Measurements from ENCODE around the gene HOXC12.

HOXC12 gene, protein sequence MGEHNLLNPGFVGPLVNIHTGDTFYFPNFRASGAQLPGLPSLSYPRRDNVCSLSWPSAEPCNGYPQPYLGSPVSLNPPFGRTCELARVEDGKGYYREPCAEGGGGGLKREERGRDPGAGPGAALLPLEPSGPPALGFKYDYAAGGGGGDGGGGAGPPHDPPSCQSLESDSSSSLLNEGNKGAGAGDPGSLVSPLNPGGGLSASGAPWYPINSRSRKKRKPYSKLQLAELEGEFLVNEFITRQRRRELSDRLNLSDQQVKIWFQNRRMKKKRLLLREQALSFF

DNA sequence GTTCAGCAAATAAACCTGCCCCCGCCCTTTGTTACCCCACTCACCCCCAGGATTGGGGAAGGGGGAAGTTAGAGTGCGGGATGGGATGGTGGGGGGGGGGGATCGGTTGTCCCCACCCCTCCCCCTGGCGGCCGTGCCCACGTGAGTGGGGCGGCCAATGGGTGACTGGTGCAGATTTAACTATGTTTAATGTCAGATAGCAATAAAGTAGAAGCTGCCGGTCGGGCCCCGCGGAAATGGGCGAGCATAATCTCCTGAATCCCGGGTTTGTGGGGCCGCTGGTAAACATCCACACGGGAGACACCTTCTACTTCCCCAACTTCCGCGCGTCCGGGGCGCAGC is at the start of gene HOXC12:
Gene HOXC12 (plus strand): TSS at position 210 of the 342 bp plus-strand sequence. CDS start 27 bp downstream, at position 237.
- DNase-seq (ENCODE audit: low spot score), result no peak

DNA sequence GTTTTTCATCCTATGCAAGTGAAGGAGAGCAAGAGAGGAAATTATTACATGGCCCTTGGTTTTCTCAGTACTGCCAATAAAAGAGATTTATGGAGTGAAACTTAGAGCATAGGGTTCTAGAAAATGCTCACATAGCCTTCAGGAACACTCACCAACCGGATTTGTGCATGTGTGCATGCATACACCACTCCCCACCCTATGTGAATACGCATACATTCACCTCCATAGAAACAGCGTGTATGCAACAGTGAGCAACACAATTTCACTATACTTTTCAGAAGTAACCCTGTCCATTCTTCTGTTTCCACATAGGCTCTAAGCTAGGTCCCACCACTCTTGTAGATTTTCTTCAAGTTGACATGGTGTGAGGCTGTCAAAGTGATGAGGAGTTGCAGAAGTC is 47.6 kb upstream of the HOXC12 start:
- no peak for DNase-seq (ENCODE audit: low spot score)

DNA sequence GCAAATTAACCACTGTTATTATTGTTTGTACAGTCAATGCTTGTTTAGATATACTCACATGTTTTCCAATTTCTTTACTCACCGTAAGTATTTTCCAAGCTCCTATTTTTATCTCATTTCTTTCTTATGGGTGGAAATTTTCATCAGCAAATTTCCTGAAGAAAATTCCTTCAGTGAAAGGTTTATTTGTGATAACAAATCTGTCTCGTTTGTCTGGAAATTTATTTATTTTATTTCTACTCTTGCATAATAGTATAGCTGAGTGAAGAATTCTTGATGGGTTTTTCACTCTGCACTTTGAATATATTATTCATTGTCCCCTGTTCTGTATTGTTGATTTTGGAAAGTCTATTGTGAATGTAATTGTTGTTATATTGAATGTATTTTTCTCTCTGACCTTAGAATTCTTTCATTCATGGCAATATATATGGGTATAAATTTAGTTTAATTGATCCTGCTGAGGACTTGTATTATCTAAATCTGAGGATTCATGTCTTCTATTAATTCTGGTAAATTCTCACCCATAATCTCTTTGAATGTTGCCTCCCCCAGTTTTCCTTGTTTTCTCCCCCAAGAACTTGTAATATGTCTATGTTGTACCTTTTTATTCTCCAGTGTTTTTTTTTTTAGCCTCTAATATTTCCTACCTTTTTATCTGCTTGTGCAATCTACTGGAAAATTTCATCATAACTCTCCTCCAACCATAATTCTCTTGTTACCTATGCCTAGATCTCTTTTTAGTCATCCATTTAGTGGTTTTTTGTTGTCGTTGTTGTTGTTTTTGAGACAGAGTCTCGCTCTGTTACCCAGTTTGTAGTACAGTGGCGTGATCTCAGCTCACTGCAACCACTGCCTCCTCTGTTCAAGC is 37.7 kb upstream of the HOXC12 start:
- no peak for DNase-seq (ENCODE audit: low spot score)

DNA sequence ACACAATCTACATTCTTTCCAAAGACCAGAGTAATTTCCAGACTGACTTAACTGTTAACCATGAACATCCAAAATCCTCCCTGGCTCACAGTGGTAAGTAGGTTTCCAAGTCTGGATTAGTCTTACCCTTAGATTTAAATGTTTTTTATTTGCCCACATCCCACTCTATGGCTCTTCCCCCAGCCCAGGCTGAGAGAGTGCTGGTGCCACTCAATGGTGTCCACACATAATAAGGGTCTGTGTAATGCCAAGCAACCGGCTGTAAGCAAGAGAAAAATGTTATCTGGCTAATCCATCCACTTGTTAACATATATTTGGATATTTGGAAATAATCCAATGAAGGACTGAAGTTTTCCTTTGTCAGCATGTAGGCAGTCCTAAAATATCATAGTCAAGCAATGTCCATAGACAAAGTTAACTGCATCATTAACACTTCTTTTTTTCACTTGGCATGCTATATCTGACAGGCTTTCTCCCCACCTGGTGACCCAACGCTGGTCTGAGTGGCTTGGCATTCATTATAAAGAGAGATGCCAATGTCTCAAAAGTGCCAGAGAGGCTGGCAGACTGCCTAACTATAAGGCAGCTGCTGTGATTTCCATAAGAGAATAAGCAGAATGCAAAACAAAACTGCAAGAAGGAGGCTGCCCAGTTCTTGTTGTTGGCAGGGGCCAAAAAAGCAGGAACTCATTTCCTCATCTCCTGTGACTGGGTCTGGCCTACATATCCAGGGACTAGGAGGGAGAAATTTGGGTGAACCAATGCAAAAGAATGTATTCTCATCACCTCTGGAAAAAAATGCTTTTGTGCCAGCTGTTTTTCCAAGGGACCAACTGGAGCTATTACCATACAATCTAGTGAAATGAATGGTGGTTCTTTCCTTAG is 29.9 kb upstream of the HOXC12 start:
- no peak for DNase-seq (ENCODE audit: low spot score)

DNA sequence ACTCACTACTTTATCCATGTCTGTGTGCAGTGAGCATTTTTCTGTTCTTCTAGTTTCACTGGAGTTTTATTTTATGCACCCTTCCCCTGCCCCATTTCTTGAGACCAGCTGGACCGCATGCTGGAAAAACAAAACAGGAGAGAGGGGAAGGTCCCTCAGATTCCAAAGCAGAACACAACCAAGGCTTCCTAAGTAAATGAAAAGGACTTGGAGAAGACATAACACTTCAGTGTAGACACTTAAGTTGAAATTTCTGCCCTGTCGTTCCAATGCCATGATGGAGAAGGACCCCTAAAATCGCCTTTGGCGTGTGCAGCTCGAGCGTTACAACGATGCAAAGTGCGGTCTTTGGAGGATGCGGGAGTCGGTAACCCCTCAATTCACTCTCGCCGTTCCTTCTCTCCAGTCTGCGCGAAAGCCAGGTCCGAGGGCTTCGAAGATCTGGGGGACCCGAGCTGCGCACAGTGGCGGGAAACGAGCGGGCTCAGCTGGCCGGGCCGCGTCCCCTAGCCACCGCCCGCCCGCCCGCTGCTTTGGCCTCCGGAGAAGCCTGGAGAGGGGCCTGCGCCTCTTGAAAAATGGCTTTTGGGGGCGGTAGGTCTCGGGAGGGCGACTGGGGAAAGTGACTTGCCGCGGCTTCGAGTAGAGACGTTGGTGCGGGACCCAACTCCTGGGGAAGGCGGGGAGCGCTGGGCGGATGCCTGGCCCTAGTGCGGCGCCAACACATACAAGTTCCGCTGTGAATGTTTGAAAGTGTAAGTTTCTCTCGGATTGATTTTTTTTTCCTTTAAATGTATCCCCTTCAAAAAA is 27.3 kb upstream of the HOXC12 start:
- no peak for DNase-seq (ENCODE audit: low spot score)

DNA sequence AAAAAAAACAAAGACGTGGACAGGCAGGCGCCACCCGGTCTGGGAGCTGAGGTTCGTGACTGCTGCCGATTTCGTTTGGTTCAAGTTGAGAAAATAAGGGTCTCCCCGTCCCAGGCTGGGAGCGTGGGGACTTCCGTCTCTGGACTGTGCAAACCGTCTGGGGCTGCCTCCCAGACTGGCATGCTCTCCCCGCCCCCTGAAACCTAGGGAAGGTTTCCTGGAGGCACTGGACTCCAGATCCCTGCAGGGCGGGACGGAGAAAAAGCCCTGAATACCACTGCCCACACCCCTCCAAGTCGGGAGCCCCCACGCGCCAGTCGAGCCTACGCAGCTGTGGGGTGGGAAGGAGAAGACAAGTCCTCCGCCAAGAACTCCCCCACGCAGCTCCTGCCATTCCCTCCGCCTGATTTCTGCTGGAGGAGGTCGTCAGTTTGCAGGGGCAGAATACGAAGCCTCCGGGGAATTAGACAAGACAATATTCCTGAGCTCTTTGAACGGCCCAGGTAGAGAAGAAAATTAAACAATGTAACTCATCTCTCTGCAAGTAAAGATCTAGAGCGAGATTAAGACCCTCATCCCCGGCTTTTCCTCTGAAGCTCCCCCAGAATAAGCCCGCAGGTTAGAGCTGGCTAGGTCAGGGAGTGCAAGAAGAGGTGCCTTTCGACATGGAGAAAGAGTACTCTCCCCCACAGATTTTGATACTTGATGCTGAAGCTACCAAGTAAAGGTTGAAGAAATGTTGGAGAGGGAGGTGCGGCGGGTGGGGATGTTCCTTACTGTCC is 26.5 kb upstream of the HOXC12 start:
- no peak for DNase-seq (ENCODE audit: low spot score)

DNA sequence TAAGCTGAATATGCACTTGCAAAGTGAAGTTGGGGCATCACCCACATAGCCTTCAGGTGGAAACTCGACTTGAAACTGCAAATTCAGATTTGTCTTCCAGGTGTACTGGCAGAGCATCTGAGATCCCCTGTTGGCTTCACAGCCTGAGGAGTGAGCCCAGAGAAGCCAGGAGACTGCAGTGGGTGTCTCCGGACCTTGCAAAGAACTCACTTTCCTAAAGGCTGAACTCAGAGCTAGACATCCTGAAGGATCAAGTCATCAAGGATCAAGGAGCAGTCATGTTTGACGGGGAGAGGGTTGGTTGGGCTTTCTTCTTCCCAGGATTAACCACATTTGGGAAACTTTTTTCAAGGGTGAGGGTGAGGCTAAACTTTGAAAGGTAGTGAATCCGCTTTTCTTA is 25.2 kb upstream of the HOXC12 start:
- DNase-seq (ENCODE audit: low spot score), result no peak

DNA sequence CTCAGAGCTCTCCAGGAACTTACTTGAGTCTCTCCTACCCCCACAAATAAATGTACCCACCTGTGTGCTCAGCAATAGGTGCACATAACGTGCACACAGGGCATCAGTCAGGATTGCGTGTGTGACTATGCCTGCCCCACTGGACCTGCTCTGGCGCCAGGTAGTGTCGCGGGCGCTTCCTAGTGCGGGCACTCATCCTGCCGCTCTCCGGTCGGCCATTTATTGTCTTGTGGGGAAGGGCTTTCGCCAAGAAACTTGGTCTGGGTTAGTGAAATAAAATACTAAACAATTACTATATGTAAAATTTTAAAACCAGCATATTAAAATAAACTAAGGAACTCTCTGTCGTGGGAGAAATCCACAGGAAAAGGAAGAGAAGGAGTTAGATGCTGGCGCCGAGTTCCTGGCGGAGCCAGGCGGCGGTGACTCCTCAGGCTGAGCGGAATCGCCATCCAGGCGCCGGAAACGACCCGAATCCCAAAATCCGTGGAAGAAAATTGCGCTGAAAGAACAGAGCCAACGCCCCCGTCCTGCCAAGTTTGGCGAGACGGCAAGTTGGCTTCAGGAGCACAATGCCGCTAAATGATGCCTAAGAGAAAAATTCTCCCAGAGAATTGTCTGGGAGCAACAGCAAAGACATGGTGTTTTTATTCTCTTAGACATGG is 24.0 kb upstream of the HOXC12 start:
- DNase-seq (ENCODE audit: low spot score), result no peak

DNA sequence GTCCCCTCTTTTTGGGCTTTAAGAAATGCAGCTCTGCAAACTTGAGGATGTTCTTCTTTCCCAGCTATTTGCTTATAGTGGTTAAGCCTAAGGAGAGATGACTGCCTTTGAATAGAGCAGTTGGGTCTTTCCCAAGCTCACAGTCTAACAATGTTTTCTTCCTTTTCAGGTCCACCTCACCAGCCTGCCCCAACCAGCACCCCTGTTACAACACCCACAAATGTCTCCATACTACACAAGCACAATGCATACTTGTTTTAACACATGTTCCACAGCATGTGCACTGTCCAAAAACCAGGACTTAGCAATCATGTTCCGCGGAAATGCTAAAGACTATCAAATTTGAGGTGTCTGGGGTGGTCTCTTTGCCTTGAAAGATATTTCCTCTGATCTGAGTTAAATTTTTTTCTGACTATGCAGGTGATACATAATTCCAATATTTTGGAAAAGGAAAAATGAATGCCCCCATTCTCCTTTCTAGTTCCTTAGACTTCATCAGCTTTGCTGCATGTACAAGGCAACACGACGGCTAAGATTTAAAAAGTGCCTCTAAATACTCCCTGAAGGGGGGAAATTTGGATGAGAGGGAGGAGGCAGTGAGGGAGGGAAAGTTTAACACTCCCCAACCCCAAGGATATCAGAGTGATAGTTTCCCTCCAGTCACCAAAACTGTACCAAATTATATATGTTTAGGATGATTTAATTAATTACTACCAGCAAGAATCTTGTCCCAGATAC is 22.7 kb upstream of the HOXC12 start:
- no peak for DNase-seq (ENCODE audit: low spot score)

DNA sequence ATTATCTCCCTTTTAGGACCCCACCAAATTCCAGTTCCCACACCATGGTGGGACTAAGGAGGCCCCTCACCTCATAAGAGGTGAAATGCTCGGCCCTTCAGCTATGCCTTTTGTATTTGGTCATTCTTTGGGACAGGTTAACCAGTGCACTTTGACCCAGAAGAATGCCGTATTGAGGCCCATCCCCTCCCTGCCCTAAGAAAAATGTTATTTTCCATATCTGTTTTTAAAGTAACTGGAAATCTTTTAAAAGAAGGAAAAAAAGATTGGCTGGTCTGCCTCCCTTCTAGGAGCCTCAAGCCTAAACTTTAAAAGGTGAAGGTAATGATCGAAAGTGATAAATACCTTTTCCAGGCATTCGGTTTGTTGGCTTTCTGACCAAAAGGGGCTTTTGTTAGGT is 21.8 kb upstream of the HOXC12 start:
- DNase-seq (ENCODE audit: low spot score), result no peak

DNA sequence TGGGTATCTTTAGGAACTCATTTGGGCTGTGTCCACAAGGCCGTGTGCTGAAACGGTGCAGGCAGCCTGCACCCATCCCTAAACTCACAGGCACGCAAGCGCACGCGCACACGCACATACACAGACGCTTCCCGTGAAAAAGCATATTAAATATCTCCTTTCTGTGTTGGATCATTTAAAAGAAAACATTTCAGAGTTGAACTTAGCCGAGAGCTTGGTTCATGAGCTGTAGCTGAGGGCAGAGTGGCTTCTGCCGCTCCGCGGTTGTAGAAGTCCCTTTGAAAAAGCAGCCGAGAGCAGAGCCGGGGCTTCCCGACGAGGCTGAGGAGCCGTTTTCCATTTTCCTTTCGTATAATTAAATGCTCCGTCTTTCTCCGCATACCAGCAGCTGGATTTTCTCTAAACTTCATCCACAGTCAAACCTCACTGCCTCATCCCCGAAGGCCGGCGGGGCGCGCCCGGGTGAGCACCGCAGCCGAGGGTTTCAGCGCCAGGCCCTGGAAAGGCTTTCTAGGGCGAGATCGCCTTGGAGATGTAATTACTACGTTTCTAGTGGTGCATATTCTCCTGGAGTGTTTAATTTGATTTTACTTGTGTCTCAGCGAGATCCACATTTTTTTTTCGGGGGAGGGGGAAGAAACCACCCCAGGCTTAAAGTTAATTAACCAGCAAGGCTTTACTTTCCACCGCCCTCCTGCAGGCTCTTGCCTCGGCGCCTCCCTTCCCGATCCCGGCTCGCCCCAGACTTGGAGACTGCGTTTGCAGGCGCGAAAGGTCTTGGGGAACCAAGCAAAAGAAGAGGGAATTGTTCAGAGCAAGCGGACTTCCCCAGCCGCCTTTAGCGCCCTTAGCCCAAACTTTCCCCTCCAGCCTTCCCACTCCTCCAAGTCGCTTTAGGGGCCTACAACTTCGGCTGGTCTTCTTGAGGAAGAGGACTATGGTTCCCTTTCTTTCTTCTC is 19.0 kb upstream of the HOXC12 start:
- no peak for DNase-seq (ENCODE audit: low spot score)

DNA sequence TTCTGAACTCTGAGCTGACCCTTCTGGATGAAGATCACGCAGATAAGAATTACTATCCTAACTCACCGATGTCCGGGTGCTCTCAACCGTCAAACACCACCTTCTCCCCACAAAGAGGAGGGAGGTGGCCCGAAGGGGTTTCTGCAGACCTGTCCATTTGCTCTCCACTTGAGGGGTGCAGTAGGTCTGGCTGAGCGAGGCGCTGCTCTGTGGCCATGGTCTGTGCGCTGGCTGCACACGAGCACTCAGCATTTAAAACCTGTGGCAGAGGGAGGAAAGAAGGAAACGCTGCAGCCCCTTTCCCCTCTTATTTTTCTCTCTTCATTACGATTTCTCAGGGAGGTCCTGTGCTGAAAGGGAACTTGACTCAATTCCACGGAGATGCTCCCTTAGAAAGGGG is 17.6 kb upstream of the HOXC12 start:
- DNase-seq (ENCODE audit: low spot score), result no peak

DNA sequence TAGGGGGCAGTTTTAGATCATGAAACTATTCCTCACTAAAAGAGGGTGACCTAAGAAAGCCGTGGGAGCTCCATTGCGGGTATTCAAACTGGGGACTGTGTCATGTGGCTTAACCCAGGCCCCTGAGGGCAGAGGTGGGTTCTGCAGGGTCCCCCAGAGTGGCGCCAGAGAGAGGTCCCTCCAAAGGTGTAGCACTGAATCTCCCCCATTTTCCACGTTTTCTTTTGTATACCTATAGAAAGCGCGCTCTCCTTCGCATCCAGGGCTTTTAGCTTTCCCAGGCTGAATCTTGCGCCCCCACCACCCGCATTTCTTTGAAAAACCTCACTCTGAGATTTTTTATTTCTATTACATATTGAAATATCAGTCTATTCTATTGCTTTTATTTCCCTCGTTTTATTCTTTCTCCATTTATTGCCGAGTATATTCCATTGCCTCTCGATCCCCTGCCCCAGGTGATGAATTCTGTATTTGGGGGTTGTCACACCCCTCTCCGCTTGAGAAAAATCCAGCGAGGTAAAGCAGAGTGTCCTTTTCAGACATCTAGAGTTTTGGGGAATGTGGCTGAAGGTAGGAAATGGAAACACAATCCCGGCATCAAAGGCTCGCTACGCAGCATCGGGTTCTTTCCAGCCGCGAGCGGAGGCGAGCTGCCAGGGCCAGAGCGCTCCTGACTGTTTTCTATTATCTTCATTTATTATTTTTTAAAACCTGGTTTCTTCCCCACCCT is 16.9 kb upstream of the HOXC12 start:
- DNase-seq (ENCODE audit: low spot score), result no peak

DNA sequence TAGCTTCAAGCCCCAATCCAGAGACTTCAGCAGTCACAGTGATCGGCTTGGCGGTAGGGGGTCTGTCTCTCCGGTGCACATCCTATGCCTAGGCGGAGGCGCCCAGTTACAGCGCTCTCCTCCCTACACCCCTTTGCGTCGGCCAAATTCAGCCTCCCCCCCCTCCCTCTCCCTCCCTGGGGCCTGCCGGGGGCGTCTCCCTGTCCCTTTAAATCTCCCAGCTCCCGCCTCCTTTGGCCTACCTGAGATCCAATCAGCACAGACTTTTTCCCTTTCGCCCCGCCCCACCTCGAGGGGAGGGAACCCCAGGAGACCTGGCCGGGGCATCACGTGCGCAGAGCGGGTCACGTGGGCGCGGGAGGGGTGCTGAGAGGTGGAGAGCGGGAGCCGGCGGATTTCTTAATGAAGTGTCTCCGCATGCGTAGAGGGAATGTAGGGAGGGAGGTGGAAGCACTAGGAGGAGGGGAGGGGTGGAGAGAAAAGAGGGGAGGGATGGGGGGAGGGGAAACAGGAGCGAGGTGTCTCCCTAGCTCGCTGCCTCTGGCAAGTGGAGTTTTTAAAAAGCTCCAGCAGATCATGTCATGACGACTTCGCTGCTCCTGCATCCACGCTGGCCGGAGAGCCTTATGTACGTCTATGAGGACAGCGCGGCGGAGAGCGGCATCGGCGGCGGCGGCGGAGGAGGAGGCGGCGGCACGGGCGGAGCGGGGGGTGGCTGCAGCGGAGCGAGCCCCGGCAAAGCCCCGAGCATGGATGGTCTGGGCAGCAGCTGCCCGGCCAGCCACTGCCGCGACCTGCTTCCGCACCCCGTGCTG is 16.2 kb upstream of the HOXC12 start, which contains the start of gene HOXC13:
Gene HOXC13 (plus strand): TSS at position 506 of the 815 bp plus-strand sequence. CDS start 76 bp downstream, at position 582.
- peak; percentile 100 for DNase-seq (ENCODE audit: low spot score)

DNA sequence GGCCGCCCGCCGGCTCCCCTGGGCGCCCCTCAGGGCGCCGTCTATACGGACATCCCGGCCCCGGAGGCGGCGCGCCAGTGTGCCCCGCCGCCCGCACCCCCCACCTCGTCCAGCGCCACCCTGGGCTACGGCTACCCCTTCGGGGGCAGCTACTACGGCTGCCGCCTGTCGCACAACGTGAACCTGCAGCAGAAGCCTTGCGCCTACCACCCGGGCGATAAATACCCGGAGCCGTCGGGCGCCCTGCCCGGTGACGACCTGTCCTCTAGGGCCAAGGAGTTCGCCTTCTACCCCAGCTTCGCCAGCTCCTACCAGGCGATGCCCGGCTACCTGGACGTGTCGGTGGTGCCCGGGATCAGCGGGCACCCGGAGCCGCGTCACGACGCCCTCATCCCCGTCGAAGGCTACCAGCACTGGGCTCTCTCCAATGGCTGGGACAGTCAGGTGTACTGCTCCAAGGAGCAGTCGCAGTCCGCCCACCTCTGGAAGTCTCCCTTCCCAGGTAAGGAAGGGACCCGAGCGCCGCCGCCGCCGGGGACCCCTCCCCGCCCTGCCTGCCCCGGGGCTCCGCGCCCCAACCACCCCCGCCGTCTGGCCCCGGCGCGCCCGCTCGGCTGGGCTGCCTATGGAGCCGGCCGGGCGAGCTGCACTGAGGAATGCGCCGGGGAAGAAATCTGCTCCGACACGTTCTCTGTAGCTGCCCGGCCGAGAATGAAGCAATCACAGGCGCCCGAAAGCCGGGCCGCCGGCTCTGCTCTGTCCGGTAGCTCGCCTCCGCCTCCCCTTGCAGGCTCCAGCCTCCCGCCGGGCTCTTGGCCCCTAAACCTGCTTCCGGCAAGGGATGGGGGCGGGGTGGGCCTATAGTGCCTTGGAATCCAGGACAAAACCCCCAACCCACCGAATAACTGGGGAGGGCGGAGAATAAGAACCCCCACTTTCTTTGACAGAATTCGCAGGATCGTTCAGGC is 15.3 kb upstream of the HOXC12 start:
- no peak for DNase-seq (ENCODE audit: low spot score)

All from HuH-7 (cell line).